C4-2B (cell line): ENCODE results near the gene SPARCL1.

Experiments
- ZFX ChIP-seq: fragments of 450-650 bp; IDR thresholded peaks from 2 replicates; pipeline ENCODE4 v1.6.1; 2017
- TF ChIP-seq, protein P1 (sequence below): fragments of 450-650 bp; conservative IDR thresholded peaks from 2 replicates; pipeline ENCODE4 v1.5.1; 2017; ENCODE audit warnings: mild to moderate bottlenecking

DNA sequence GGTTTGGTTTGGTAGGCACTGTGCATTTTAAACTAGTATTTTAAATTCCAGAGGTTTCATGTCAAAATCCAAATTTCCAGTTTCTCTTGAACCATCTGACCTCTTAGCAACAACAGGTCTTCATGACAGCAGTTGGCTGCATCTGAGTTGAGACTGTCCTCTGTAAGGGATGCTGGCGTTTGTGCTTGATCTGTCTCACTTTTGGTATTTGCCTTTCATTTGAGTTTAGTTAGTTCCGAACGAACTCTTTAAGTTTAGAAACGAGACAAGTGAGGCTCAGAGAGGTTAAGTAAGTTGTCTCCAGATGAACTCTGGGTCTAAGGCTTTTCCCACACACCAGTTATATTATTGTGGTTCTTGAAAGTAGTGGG, 29.1 kb downstream of the SPARCL1 start:
- TF ChIP-seq, protein P1, sequence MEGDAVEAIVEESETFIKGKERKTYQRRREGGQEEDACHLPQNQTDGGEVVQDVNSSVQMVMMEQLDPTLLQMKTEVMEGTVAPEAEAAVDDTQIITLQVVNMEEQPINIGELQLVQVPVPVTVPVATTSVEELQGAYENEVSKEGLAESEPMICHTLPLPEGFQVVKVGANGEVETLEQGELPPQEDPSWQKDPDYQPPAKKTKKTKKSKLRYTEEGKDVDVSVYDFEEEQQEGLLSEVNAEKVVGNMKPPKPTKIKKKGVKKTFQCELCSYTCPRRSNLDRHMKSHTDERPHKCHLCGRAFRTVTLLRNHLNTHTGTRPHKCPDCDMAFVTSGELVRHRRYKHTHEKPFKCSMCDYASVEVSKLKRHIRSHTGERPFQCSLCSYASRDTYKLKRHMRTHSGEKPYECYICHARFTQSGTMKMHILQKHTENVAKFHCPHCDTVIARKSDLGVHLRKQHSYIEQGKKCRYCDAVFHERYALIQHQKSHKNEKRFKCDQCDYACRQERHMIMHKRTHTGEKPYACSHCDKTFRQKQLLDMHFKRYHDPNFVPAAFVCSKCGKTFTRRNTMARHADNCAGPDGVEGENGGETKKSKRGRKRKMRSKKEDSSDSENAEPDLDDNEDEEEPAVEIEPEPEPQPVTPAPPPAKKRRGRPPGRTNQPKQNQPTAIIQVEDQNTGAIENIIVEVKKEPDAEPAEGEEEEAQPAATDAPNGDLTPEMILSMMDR, result no peak
- no peak for TF ChIP-seq ZFX
